Esophagus squamous epithelium (tissue), 4 donors: ENCODE results near the gene SYNPO2.

ENCODE experiments used
- CTCF ChIP-seq, 6 experiments: fragments of 450-650 bp in 4 of 6; fragments of 200-600 bp in 2 of 6; sonication (generic) in 2 of 6; IDR thresholded peaks; one replicate each; pipeline ENCODE4 v1.5.1; 2016 to 2019; ENCODE audit warnings: antibody characterized with exemption in 6 of 6, mild to moderate bottlenecking in 4 of 6, moderate library complexity in 4 of 6
- POLR2A ChIP-seq, 4 donors: fragments of 450-650 bp; IDR thresholded peaks; one replicate each; pipeline ENCODE4 v1.6.1; 2017; ENCODE audit warnings: antibody characterized with exemption in 4 of 4, mild to moderate bottlenecking in 4 of 4, moderate library complexity in 3 of 4

- TF ChIP-seq CTCF (IDR thresholded peaks at IDR 0.05) (no peak), POLR2A (IDR thresholded peaks at IDR 0.05) (no peak)
Measured at GRCh38 chr4:118867311-118868067, 21.2 kb upstream of the SYNPO2 start.
